GM19043 (cell line): ENCODE data around the gene TSPAN5.

Experiments used
- ATAC-seq: cut with Tn5 transposase; IDR thresholded peaks from one replicate; pipeline ENCODE4 v1.9.1; 2021; ENCODE audit warnings: low read depth; ENCODE audit not compliant: unreplicated experiment

The TSPAN5 gene

GRCh38 chr4:98423009-98423408 lies 235.4 kb downstream of the TSPAN5 start:
- ATAC-seq: no peak

DNA sequence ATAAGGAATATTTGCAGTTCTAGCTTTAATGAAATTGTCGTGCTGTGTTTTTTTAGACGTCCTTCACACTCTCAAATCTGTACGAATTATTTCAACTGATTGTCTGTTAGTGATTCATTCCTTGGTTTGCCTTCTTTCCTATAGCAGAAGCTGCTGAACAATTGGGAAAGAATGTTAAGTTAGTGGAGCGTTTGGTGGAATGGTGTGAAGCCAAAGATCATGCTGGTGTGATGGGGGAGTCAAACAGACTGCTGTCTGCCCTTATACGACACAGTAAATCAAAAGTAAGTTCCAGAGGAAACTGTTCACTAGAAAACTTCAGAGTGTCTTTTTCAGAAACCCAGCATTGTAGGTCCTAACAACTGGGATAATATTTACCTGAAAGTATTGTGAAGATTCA lies 237.3 kb downstream of the TSPAN5 start:
- no peak for ATAC-seq
